ENCODE results near the gene PLEKHN1.
A peak's percentile ranks its signal among the peaks of the same experiment; 100 is the strongest.

PLEKHN1 gene

GRCh38 chr1:931380-932172, 34.7 kb upstream of the PLEKHN1 start:
- DNase-seq, result no peak

- no peak for DNase-seq
Observed at GRCh38 chr1:932173-932510, 34.1 kb upstream of the PLEKHN1 start.

GRCh38 chr1:932776-933602, 33.3 kb upstream of the PLEKHN1 start:
- DNase-seq, result no peak

- no peak for DNase-seq
Observed at GRCh38 chr1:933603-933940, 32.7 kb upstream of the PLEKHN1 start.

GRCh38 chr1:934991-935750, 31.1 kb upstream of the PLEKHN1 start:
- DNase-seq, result no peak

GRCh38 chr1:935751-936231, 30.5 kb upstream of the PLEKHN1 start:
- DNase-seq, result no peak

- no peak for DNase-seq
Observed at GRCh38 chr1:936348-937264, 29.7 kb upstream of the PLEKHN1 start.

- DNase-seq, result no peak
Observed at GRCh38 chr1:937521-937920, 28.8 kb upstream of the PLEKHN1 start.

- DNase-seq, result no peak
Observed at GRCh38 chr1:938088-938683, 28.1 kb upstream of the PLEKHN1 start.

GRCh38 chr1:938711-939489, 27.4 kb upstream of the PLEKHN1 start:
- no peak for DNase-seq

- no peak for DNase-seq
Observed at GRCh38 chr1:939511-940106, 26.7 kb upstream of the PLEKHN1 start.

GRCh38 chr1:940107-941014, 25.9 kb upstream of the PLEKHN1 start:
- peak; percentile 63 for DNase-seq

- DNase-seq, result no peak
Observed at GRCh38 chr1:941015-941587, 25.2 kb upstream of the PLEKHN1 start.

- DNase-seq, result no peak
Observed at GRCh38 chr1:941588-942383, 24.5 kb upstream of the PLEKHN1 start.

- DNase-seq, result no peak
Observed at GRCh38 chr1:942411-942821, 23.9 kb upstream of the PLEKHN1 start.

GRCh38 chr1:942864-943533, 23.3 kb upstream of the PLEKHN1 start:
- DNase-seq, result no peak

GRCh38 chr1:943545-944340, 22.5 kb upstream of the PLEKHN1 start:
- no peak for DNase-seq

Data from midbrain (tissue), 1 donor.